ENCODE data around the gene RIMBP3B.
"Not testable (repeated sequence)": the region's sequence is repeated elsewhere in the genome, so short reads cannot be mapped to it uniquely, and the experiment has no call there.

RIMBP3B gene, protein sequence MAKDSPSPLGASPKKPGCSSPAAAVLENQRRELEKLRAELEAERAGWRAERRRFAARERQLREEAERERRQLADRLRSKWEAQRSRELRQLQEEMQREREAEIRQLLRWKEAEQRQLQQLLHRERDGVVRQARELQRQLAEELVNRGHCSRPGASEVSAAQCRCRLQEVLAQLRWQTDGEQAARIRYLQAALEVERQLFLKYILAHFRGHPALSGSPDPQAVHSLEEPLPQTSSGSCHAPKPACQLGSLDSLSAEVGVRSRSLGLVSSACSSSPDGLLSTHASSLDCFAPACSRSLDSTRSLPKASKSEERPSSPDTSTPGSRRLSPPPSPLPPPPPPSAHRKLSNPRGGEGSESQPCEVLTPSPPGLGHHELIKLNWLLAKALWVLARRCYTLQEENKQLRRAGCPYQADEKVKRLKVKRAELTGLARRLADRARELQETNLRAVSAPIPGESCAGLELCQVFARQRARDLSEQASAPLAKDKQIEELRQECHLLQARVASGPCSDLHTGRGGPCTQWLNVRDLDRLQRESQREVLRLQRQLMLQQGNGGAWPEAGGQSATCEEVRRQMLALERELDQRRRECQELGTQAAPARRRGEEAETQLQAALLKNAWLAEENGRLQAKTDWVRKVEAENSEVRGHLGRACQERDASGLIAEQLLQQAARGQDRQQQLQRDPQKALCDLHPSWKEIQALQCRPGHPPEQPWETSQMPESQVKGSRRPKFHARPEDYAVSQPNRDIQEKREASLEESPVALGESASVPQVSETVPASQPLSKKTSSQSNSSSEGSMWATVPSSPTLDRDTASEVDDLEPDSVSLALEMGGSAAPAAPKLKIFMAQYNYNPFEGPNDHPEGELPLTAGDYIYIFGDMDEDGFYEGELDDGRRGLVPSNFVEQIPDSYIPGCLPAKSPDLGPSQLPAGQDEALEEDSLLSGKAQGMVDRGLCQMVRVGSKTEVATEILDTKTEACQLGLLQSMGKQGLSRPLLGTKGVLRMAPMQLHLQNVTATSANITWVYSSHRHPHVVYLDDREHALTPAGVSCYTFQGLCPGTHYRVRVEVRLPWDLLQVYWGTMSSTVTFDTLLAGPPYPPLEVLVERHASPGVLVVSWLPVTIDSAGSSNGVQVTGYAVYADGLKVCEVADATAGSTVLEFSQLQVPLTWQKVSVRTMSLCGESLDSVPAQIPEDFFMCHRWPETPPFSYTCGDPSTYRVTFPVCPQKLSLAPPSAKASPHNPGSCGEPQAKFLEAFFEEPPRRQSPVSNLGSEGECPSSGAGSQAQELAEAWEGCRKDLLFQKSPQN (N-terminal part only)

DNA sequence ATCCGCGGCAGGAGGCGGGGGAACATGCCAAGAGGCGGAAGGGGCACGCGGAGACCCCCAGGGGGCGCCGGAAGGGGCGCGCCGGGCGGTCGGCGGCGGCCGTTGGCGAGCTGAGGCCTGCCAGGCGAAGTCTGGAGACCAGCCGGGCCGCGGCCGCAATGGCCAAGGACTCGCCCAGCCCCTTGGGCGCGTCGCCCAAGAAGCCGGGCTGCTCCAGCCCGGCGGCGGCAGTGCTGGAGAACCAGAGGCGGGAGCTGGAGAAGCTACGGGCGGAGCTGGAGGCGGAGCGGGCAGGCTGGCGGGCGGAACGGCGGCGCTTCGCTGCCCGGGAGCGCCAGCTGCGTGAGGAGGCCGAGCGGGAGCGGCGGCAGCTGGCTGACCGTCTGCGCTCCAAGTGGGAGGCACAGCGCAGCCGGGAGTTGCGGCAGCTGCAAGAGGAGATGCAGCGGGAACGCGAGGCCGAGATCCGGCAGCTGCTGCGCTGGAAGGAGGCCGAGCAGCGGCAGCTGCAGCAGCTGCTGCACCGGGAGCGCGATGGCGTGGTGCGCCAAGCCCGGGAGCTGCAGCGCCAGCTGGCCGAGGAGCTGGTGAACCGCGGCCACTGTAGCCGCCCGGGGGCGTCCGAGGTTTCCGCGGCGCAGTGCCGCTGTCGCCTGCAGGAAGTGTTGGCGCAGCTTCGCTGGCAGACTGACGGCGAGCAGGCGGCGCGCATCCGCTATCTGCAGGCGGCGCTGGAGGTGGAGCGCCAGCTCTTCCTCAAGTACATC, at the start of gene RIMBP3B:
Gene RIMBP3B (plus strand): TSS at position 51 of the 767 bp plus-strand sequence. CDS start 108 bp downstream, at position 159.
- H3K4me3 ChIP-seq (ENCODE audit: low read length) = not testable (repeated sequence)

DNA sequence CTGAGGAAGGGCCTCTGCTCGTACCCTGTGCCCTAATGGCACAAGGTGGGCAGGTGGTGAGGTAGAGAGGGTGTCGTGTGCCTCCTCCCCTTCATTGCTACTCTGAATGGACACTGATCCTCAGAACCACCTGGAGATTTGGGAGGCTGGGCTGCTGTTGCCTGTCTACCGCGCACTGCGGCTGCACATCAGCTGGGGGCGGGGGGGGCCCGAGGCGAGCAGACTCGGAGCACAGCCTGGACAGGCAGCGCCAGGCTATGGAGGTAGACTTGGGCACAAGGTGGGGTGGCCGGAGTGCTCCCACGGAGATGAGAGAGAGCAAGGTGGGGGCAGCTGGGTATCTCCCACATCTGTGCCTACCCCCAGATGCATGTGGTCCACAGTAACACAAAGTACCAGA, 26.0 kb upstream of the RIMBP3B start:
- not testable (repeated sequence) for H3K4me3 ChIP-seq (ENCODE audit: low read length); DNase-seq (ENCODE audit: low read depth)

More for the DNA sequence above, at the start of gene RIMBP3B:
- not testable (repeated sequence) for DNase-seq (ENCODE audit: low read depth)

GRCh38 chr22:21360525-21360924, 23.0 kb upstream of the RIMBP3B start:
- not testable (repeated sequence) for DNase-seq (ENCODE audit: low read depth); H3K4me3 ChIP-seq (ENCODE audit: low read length)

GRCh38 chr22:21362473-21362872, 21.1 kb upstream of the RIMBP3B start:
- DNase-seq (ENCODE audit: low read depth); H3K4me3 ChIP-seq (ENCODE audit: low read length): not testable (repeated sequence)

- not testable (repeated sequence) for H3K4me3 ChIP-seq (ENCODE audit: low read length); DNase-seq (ENCODE audit: low read depth)
Measured at GRCh38 chr22:21363061-21363460, 20.5 kb upstream of the RIMBP3B start.

DNA sequence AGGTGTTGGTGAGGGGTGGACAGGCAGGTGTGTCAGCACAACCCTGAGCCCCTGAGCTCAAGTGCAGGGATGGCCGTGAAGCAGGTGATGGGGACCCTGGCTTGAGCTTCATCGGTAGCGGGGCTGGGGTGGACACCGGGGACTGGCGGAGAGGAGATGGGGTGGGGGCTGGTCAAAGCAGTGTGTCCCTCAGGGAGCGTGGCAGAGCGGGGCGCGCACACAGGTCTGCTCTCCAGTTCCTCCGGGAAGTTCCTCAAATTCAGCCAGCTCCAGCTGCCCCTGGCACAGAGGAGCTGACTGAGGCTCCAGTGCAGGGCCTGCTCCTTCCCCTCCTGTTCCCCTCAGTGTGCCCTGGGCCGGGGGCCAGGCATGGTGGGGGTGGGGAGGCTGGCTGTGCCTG, 19.7 kb upstream of the RIMBP3B start:
- not testable (repeated sequence) for DNase-seq (ENCODE audit: low read depth); H3K4me3 ChIP-seq (ENCODE audit: low read length)

DNA sequence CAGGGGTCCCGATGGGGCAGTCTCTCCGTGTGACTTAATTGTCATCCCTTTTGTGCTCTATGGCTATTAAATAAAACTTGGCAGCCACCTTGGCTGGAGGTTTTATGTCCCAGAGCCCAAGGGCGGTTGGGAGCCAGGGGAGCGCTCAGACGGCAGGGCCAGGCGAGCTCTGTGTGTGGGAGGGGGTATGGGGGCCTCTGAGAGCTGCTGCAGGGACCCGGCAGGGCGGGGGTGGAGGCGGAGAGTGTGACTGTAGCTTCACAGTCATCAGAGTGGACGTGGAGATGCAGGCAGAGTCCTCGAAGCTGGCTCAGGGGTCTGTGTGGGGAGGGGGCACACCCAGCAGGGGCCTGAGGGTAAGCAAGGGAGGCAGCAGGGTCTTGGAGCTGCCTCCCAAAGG, 19.2 kb upstream of the RIMBP3B start:
- H3K4me3 ChIP-seq (ENCODE audit: low read length); DNase-seq (ENCODE audit: low read depth): not testable (repeated sequence)

DNA sequence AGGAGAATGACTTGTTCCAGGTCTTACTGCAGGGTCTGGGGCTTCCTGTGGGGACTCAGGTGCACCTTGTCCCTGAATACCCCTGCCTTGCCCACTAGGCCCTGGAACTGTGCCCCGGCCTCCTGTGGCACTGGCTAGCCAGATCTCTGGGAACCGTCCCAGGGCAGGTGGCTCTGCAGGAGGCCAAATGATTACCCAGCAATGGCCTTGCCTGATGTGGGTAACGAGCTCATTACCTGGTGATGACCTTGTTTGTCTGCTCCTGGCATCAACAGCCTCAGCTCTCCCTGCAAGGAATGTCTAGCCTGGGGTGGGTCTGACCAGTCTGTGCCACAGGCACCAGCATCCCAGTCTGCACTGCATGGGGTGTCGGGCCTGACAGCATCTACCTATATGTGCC, 18.2 kb upstream of the RIMBP3B start:
- H3K4me3 ChIP-seq (ENCODE audit: low read length); DNase-seq (ENCODE audit: low read depth): not testable (repeated sequence)

DNA sequence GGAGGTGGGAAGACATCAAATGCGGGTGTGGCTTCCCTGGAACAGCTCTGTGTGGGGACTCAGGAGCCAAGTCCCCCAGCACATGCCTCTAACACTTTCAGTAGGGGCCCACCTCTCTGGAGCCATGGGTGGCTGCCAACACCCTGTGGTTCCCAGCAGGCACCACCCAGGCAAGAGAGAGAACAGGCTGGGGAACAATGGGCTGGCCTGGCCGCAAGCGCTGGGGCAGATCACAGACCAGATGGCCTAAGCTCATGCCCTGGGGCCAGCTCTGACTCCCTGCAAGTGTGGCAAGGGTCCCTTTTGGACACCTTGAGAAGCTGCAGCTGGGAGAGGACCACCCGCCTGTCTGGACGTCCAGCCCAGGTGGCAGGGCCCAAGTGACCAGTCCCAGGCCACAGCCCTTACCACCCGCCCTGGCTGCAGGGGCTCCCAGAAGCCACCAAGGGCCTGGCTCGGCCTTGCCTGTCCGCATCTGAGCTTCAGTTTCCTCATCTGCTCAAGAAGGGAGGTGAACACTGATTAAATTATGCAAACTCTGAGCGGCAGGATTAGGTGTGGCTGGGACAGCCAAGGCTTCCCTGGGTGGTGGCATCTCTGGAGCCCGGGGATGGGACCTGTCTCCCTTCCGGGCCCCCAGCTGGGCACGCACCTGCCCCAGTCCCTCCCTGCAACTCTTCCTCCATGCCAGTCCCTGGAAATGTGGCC, 14.8 kb upstream of the RIMBP3B start:
- DNase-seq (ENCODE audit: low read depth); H3K4me3 ChIP-seq (ENCODE audit: low read length): not testable (repeated sequence)

DNA sequence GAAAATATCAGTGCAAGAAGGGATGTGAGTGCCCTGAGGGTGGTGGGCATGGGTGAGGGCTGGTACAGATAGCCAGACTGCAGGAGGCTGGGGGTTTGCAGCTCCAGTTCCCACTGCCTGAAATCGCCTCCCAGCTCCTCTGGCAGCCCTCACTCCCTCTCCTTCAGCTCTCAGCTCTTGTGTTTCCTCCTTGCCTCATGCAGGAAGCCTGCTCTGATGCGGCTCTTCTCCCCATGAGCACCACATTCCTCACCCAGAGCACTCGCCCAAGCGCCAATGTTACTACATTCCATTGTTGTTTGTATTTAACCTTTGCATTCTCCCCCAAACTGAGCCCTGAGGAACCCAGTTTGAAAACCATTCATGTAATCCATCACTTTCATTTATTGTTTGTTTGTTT, 7.7 kb upstream of the RIMBP3B start:
- H3K4me3 ChIP-seq (ENCODE audit: low read length); DNase-seq (ENCODE audit: low read depth): not testable (repeated sequence)

- not testable (repeated sequence) for DNase-seq (ENCODE audit: low read depth); H3K4me3 ChIP-seq (ENCODE audit: low read length)
Measured at GRCh38 chr22:21384468-21385357, 1.2 kb downstream of the RIMBP3B start.

DNA sequence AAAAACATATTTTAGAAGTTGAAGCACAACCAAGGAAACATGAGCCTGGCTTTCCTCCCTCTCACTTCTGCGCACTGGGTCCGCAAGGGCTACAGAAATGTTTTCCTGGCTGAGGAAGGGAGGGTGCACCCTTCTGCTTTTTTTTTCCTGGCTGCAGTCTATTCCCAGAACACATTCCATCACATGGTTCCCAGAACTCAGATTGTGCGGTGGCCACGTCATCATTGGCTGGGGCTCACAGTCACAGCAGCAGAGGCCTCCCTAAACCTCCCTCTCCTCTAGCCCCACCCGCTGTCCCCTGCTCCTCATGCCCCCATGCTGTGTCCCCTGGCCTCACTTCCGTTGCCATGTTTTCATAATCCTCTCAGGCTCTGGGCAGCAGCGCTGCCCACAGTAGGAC, 5.9 kb downstream of the RIMBP3B start:
- not testable (repeated sequence) for H3K4me3 ChIP-seq (ENCODE audit: low read length); DNase-seq (ENCODE audit: low read depth)

DNA sequence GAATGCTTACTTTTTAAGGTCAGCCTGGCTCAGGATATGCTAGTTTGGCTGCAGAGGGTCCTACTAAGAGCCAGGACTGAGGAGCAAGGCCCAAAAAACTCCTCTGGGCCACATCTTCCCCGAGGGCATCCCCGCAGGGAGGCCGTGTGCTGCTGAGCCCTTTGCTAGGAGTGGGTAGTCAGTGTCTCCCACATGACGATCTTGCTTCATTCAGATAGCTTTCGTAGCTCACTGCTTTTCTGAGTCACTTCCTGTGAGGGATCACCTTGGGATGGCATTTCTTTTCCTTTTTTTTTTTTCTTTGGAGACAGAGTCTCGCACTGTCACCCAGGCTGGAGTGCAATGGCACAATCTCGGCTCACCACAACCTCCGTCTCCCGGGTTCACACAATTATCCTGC, 6.5 kb downstream of the RIMBP3B start:
- H3K4me3 ChIP-seq (ENCODE audit: low read length) = not testable (repeated sequence)

DNA sequence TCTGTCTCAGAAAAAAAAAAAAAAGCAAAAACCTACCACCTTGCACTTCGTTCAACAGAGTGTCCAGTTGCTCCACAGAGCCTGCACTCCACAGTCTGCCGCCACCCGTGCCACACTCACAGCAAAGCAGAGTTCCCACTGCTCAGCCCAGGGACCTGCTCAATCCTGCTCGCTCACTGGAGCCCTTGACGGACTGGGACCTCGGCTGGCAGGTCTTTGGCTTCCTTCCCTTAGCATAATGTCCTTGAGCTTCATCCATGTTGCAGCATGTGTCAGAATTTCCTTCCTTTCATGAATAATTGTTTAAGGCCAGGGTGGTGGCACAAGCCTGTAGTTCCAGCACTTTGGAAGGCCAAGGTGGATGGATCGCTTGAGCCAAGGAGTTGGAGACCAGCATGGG, 11.1 kb downstream of the RIMBP3B start:
- not testable (repeated sequence) for DNase-seq (ENCODE audit: low read depth); H3K4me3 ChIP-seq (ENCODE audit: low read length)

More for the DNA sequence above, 6.5 kb downstream of the RIMBP3B start:
- not testable (repeated sequence) for DNase-seq (ENCODE audit: low read depth)

DNA sequence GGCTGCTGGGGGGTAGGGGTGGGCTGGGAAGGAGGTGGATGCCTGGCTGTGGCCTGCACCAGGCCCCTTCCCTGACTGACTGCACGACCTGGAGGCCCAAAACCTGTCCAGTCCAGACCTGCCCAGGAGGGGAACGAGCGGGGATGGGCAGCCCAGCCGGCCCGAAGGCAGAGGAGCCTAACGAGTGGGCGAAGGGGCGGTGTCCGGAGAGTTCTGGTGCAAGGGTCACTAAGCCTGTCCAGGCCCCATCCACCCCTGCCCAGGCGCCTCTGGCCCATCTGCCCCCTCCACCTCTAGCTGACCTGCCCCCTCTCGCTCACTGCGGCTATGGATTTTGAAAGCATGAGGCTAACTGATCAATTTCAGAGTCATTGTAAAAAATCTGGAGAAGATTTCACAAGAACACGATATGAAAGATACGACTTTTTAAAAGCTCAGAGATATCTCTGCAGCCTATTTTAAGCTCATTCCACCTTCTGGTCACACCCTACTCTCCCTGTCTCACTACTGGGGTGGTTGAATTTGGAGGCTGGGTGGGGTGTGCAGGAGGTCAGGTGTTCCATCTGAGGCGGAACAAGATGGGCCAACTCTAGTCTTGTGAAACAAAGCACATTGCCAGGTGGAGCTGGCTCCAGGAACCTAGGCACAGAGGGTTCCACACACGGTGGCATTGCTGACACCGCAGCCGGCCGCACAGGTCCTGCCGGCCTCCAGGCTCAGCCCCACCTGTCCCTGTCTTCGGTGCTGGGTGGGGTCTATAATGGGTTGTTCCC, 17.8 kb downstream of the RIMBP3B start:
- not testable (repeated sequence) for DNase-seq (ENCODE audit: low read depth); H3K4me3 ChIP-seq (ENCODE audit: low read length)

DNA sequence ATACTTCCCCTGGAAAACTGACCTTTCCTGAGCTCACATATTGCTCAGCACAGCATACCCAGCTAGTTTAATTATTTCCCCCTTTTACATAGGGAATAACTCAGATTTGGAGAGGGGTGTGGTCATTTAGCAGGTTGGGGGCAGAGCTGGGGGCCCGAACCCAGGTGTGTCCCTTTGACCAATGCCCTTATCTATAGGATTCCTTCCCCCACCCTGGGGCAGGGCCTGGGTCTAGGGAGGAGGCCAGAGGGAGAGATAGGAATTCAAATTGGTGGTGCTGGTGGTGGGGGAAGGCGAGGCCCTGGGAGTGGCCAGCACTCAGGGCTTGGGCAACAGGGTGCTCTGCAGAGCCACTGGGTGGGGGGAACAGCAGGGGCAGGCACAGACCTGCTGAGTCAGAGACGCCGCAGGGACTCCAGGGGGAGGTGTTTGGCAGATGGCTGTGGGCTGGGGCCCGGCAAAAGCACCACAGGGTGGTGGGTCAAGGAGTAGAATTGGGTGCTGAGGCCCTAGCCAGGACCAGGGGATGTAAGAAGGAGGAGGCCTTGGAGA, 19.3 kb downstream of the RIMBP3B start:
- DNase-seq (ENCODE audit: low read depth); H3K4me3 ChIP-seq (ENCODE audit: low read length): not testable (repeated sequence)
